ENCODE measurements around the gene SNX27.

DNA sequence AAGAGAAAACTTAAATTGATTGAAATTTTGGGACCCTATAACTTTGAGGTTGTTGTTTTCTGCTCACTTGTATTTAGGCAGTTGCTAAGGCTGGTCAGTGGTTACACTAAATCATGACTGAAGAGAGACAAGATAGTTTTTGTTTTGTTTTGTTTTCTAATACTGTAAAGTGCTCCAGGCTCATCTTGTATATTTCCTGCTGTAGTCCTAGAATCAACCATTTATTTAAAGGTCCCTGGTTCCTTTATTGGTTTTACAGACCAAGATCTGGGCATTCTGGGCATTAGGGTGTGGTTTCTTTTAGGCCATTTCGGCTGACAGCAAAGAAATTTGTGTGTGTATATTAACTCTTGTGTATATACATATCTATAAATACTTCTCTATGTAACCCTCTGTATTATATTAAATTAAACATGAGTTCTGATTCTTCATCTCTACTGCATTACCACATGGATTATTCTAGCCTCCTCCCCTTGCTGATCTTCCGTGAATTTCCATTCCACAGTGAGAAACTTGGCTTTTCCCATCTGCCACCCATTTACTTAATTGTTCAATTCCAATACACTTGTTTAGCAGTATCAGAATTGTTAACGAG is 15.0 kb downstream of the SNX27 start:
- TF ChIP-seq, protein P1, sequence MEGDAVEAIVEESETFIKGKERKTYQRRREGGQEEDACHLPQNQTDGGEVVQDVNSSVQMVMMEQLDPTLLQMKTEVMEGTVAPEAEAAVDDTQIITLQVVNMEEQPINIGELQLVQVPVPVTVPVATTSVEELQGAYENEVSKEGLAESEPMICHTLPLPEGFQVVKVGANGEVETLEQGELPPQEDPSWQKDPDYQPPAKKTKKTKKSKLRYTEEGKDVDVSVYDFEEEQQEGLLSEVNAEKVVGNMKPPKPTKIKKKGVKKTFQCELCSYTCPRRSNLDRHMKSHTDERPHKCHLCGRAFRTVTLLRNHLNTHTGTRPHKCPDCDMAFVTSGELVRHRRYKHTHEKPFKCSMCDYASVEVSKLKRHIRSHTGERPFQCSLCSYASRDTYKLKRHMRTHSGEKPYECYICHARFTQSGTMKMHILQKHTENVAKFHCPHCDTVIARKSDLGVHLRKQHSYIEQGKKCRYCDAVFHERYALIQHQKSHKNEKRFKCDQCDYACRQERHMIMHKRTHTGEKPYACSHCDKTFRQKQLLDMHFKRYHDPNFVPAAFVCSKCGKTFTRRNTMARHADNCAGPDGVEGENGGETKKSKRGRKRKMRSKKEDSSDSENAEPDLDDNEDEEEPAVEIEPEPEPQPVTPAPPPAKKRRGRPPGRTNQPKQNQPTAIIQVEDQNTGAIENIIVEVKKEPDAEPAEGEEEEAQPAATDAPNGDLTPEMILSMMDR (conservative IDR thresholded peaks at IDR 0.05; ENCODE audit: low read depth in 2 of 2): no peak
- TF ChIP-seq, protein P2, sequence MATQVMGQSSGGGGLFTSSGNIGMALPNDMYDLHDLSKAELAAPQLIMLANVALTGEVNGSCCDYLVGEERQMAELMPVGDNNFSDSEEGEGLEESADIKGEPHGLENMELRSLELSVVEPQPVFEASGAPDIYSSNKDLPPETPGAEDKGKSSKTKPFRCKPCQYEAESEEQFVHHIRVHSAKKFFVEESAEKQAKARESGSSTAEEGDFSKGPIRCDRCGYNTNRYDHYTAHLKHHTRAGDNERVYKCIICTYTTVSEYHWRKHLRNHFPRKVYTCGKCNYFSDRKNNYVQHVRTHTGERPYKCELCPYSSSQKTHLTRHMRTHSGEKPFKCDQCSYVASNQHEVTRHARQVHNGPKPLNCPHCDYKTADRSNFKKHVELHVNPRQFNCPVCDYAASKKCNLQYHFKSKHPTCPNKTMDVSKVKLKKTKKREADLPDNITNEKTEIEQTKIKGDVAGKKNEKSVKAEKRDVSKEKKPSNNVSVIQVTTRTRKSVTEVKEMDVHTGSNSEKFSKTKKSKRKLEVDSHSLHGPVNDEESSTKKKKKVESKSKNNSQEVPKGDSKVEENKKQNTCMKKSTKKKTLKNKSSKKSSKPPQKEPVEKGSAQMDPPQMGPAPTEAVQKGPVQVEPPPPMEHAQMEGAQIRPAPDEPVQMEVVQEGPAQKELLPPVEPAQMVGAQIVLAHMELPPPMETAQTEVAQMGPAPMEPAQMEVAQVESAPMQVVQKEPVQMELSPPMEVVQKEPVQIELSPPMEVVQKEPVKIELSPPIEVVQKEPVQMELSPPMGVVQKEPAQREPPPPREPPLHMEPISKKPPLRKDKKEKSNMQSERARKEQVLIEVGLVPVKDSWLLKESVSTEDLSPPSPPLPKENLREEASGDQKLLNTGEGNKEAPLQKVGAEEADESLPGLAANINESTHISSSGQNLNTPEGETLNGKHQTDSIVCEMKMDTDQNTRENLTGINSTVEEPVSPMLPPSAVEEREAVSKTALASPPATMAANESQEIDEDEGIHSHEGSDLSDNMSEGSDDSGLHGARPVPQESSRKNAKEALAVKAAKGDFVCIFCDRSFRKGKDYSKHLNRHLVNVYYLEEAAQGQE (IDR thresholded peaks at IDR 0.05; ENCODE audit: unreplicated experiment): no peak
- TF ChIP-seq EZH2 (IDR thresholded peaks at IDR 0.05; ENCODE audit: low read depth, unreplicated experiment) (no peak), STAT1 (IDR thresholded peaks at IDR 0.05; ENCODE audit: unreplicated experiment) (no peak), EZH2phosphoT487 (IDR thresholded peaks at IDR 0.05; ENCODE audit: unreplicated experiment) (no peak), POLR2AphosphoS5 (IDR thresholded peaks at IDR 0.05; ENCODE audit: low read depth) (no peak), ZNF114 (CRISPR knock-in tag; IDR thresholded peaks at IDR 0.05) (no peak), CREB1 (CRISPR knock-in tag; IDR thresholded peaks at IDR 0.05; ENCODE audit: low read depth) (no peak), ZNF331 (CRISPR knock-in tag; IDR thresholded peaks at IDR 0.05; ENCODE audit: low read depth) (no peak), ETS1 (IDR thresholded peaks at IDR 0.05) (no peak), ZNF462 (CRISPR knock-in tag; IDR thresholded peaks at IDR 0.05) (no peak), NANOG (IDR thresholded peaks at IDR 0.05; ENCODE audit: borderline replicate concordance) (no peak)
